NT2/D1 (cell line): ENCODE data around the gene DAPK1.

Experiments
- DNase-seq: peaks from one replicate; pipeline ENCODE4 v3.0.0-alpha.2; 2011; ENCODE audit warnings: low read depth, low spot score
- H3K27me3 ChIP-seq: 2 replicates; pipeline ENCODE4 v1.6.0; 2011; ENCODE audit warnings: mild to moderate bottlenecking; ENCODE audit not compliant: insufficient read length, insufficient read depth
- H3K36me3 ChIP-seq: 2 replicates; pipeline ENCODE4 v1.6.1; 2011; ENCODE audit warnings: mild to moderate bottlenecking, low read length, mixed read lengths; ENCODE audit not compliant: insufficient read depth, insufficient read length
- H3K4me1 ChIP-seq: 2 replicates; pipeline ENCODE4 v1.5.1; 2011; ENCODE audit not compliant: insufficient read depth, insufficient read length
- H3K4me3 ChIP-seq: 2 replicates; pipeline ENCODE4 v1.5.1; 2011; ENCODE audit warnings: low read depth; ENCODE audit not compliant: insufficient read length
- H3K9ac ChIP-seq: 2 replicates; pipeline ENCODE4 v1.6.0; 2011; ENCODE audit warnings: low read depth; ENCODE audit not compliant: insufficient read length
- H3K9me3 ChIP-seq: 2 replicates; pipeline ENCODE4 v1.5.1; 2011; ENCODE audit warnings: mild to moderate bottlenecking, low read length; ENCODE audit not compliant: insufficient read depth
- SUZ12 ChIP-seq: IDR thresholded peaks from 2 replicates; pipeline ENCODE4 v1.6.1; 2011; ENCODE audit not compliant: insufficient read length, insufficient read depth; ENCODE audit errors: extremely low read depth
- YY1 ChIP-seq: IDR thresholded peaks from 2 replicates; pipeline ENCODE4 v1.6.1; 2011; ENCODE audit not compliant: insufficient read length, insufficient read depth
- ZNF274 ChIP-seq: IDR thresholded peaks from 2 replicates; pipeline ENCODE4 v1.6.1; 2011; ENCODE audit warnings: mild to moderate bottlenecking, low read depth, low read length

The DAPK1 gene

GRCh38 chr9:87588339-87588738, 90.7 kb downstream of the DAPK1 start:
- no peaks in the 10 kb centered on the region for H3K4me1 ChIP-seq
- H3K9me3 ChIP-seq, result no peaks in the 10 kb centered on the region
- no peak overlapping the region for H3K4me3 ChIP-seq
- no peak overlapping the region for H3K9ac ChIP-seq
- H3K36me3 ChIP-seq, result no peaks in the 10 kb centered on the region
- H3K27me3 ChIP-seq, result no peaks in the 10 kb centered on the region
- TF ChIP-seq YY1 (no peak), SUZ12 (no peak), ZNF274 (no peak)
- DNase-seq, result no peak

GRCh38 chr9:87590996-87591395, 93.3 kb downstream of the DAPK1 start:
- Histone ChIP-seq H3K27me3 (no peaks in the 10 kb centered on the region), H3K9me3 (no peaks in the 10 kb centered on the region), H3K36me3 (no peaks in the 10 kb centered on the region), H3K4me3 (no peak overlapping the region), H3K9ac (no peak overlapping the region), H3K4me1 (peaks cover 8% of the 10 kb centered on the region)
- TF ChIP-seq SUZ12 (no peak), YY1 (no peak), ZNF274 (no peak)
- DNase-seq, result no peak

GRCh38 chr9:87592554-87593358, 95.1 kb downstream of the DAPK1 start:
- Histone ChIP-seq H3K27me3 (no peaks in the 10 kb centered on the region), H3K4me3 (no peak overlapping the region), H3K9ac (no peak overlapping the region), H3K4me1 (peaks cover 8% of the 10 kb centered on the region), H3K9me3 (no peaks in the 10 kb centered on the region), H3K36me3 (no peaks in the 10 kb centered on the region)
- TF ChIP-seq SUZ12 (no peak), YY1 (no peak), ZNF274 (no peak)
- no peak for DNase-seq

GRCh38 chr9:87593359-87593980, 95.8 kb downstream of the DAPK1 start:
- TF ChIP-seq SUZ12 (no peak), ZNF274 (no peak), YY1 (no peak)
- DNase-seq, result no peak
- Histone ChIP-seq H3K9ac (no peak overlapping the region), H3K9me3 (no peaks in the 10 kb centered on the region), H3K4me1 (peaks cover 8% of the 10 kb centered on the region), H3K27me3 (no peaks in the 10 kb centered on the region), H3K4me3 (no peak overlapping the region), H3K36me3 (no peaks in the 10 kb centered on the region)

GRCh38 chr9:87594194-87594593, 96.5 kb downstream of the DAPK1 start:
- H3K27me3 ChIP-seq, result no peaks in the 10 kb centered on the region
- no peak overlapping the region for H3K9ac ChIP-seq
- no peak for TF ChIP-seq YY1
- no peak for TF ChIP-seq ZNF274
- no peak for TF ChIP-seq SUZ12
- no peaks in the 10 kb centered on the region for H3K9me3 ChIP-seq
- DNase-seq, result no peak
- no peaks in the 10 kb centered on the region for H3K36me3 ChIP-seq
- H3K4me3 ChIP-seq, result no peak overlapping the region
- H3K4me1 ChIP-seq, result peaks cover 8% of the 10 kb centered on the region

GRCh38 chr9:87594662-87595061, 97.0 kb downstream of the DAPK1 start:
- no peak overlapping the region for H3K4me3 ChIP-seq
- H3K36me3 ChIP-seq, result no peaks in the 10 kb centered on the region
- no peak for TF ChIP-seq SUZ12
- no peak for TF ChIP-seq YY1
- TF ChIP-seq ZNF274, result no peak
- no peaks in the 10 kb centered on the region for H3K9me3 ChIP-seq
- DNase-seq, result no peak
- H3K9ac ChIP-seq, result no peak overlapping the region
- peaks cover 8% of the 10 kb centered on the region for H3K4me1 ChIP-seq
- no peaks in the 10 kb centered on the region for H3K27me3 ChIP-seq

- Histone ChIP-seq H3K9ac (no peak overlapping the region), H3K4me3 (no peak overlapping the region), H3K9me3 (no peaks in the 10 kb centered on the region), H3K36me3 (no peaks in the 10 kb centered on the region), H3K4me1 (peaks cover 10% of the 10 kb centered on the region), H3K27me3 (no peaks in the 10 kb centered on the region)
- DNase-seq, result no peak
- TF ChIP-seq YY1 (no peak), SUZ12 (no peak), ZNF274 (no peak)
Measured at GRCh38 chr9:87595610-87596009, 97.9 kb downstream of the DAPK1 start.
